ENCODE data around the gene CHST11. TPM values are rescaled to one million over a fixed set of nuclear protein-coding genes. Genes with fewer than 3 reads are reported as not detected.

The CHST11 gene
- total and polyA plus RNA-seq, 10 of the 15 experiments (the other 5 are each of a cell fraction or from before 2014, with no cell fraction given): 1.9 to 38.1 (median 17.2) TPM

GRCh38 chr12:104684884-104685283 is 228.1 kb downstream of the CHST11 start:
- TF ChIP-seq HCFC1 (IDR thresholded peaks at IDR 0.05; ENCODE audit: low read length): no peak

GRCh38 chr12:104685366-104685765 is 228.6 kb downstream of the CHST11 start:
- H3K9me3 ChIP-seq (replicated peaks; ENCODE audit: control insufficient read depth, insufficient read depth, low read length): no peaks in the 10 kb centered on the region; the same call in 1 of the 3 replicates
- H3K27me3 ChIP-seq (replicated peaks in 1 of 2; ENCODE audit: control insufficient read depth in 2 of 2, insufficient read depth in 2 of 2, low read length in 1 of 2): no peaks in the 10 kb centered on the region
- no peaks in the 10 kb centered on the region for H3K36me3 ChIP-seq (ENCODE audit: control insufficient read depth in 2 of 2, insufficient read depth in 2 of 2, low read length in 1 of 2)
- FAIRE-seq: no peak
- peaks cover 26% of the 10 kb centered on the region for H3K79me2 ChIP-seq (ENCODE audit: control insufficient read depth, insufficient read depth, low read length)
- TF ChIP-seq CUX1 (IDR thresholded peaks at IDR 0.05; ENCODE audit: insufficient replicate concordance, low read depth, low read length) (no peak), TCF12 (IDR thresholded peaks at IDR 0.05; ENCODE audit: low read depth, low read length) (no peak), HDAC2 (IDR thresholded peaks at IDR 0.05) (no peak), EED (IDR thresholded peaks at IDR 0.05; ENCODE audit: low read depth) (no peak), RELB (IDR thresholded peaks at IDR 0.05; ENCODE audit: low read depth) (no peak), PAX5 (IDR thresholded peaks at IDR 0.05; ENCODE audit: borderline replicate concordance, low read depth, low read length) (no peak), STAT3 (IDR thresholded peaks at IDR 0.05; ENCODE audit: low read depth, low read length) (no peak), DPF2 (IDR thresholded peaks at IDR 0.05) (no peak), SREBF2 (IDR thresholded peaks at IDR 0.05; ENCODE audit: low read length) (no peak)
- ChIA-PET CTCF (interaction anchor here (1.6 to 1.9 kb wide), 2 partner anchors 11 to 13 kb away, joined by 4 to 5 read pairs; no protein-coding TSS in a partner anchor), POLR2A (interaction anchor here (0.9 kb wide), 1 partner anchor 9 kb away, joined by 4 read pairs; no protein-coding TSS in a partner anchor), SMC1A (ENCODE audit: uncharacterized antibody, unreplicated experiment) (interaction anchor here (0.7 to 8.7 kb wide), 6 partner anchors 8 to 303 kb away, joined by 3 to 47 read pairs (median 5); no protein-coding TSS in a partner anchor), RAD21 (ENCODE audit: unreplicated experiment) (interaction anchor here (0.8 kb wide), 1 partner anchor 303 kb away, joined by 3 read pairs; no protein-coding TSS in a partner anchor)
- DNase-seq (ENCODE audit: low read depth, low spot score): no peak
- no peak for ATAC-seq
- H4K20me1 ChIP-seq (ENCODE audit: control insufficient read depth, insufficient read depth): no peaks in the 10 kb centered on the region
- H3K4me2 ChIP-seq (ENCODE audit: control insufficient read depth, insufficient read depth): no peak overlapping the region
- H3K9ac ChIP-seq (ENCODE audit: control insufficient read depth, insufficient read depth, low read length): no peak overlapping the region
- H3K27ac ChIP-seq (ENCODE audit: control insufficient read depth, insufficient read depth): no peak overlapping the region
- H2AFZ ChIP-seq (ENCODE audit: control insufficient read depth, low read depth, low read length): no peak overlapping the region
- H3K4me3 ChIP-seq: no peak overlapping the region
- H3K4me1 ChIP-seq (ENCODE audit: control insufficient read depth, insufficient read depth, low read length): peaks cover 41% of the 10 kb centered on the region
- intact Hi-C loops (cut with micrococcal nuclease; ENCODE audit: unreplicated experiment): loop anchor here (10.0 kb wide), 1 partner anchor 269 kb away; the partner anchor contains the start of gene SLC41A2
- in situ Hi-C loops (cut with MboI): no loop called here
- BruUV-seq (replicated peaks): no TSS peak
- WGBS (ENCODE audit: insufficient coverage, insufficient replicate concordance, low lambda C conversion rate, missing lambda C conversion rate): 95% methylated on average over 2 of the region's 2 CpGs

More at GRCh38 chr12:104684884-104685283, 228.1 kb downstream of the CHST11 start:
- Histone ChIP-seq H3K4me2 (ENCODE audit: control insufficient read depth, insufficient read depth) (no peak overlapping the region), H3K9me3 (replicated peaks; ENCODE audit: control insufficient read depth, insufficient read depth, low read length) (no peaks in the 10 kb centered on the region; the same call in 1 of the 3 replicates), H3K4me1 (ENCODE audit: control insufficient read depth, insufficient read depth, low read length) (peaks cover 45% of the 10 kb centered on the region), H3K9ac (ENCODE audit: control insufficient read depth, insufficient read depth, low read length) (no peak overlapping the region), H2AFZ (ENCODE audit: control insufficient read depth, low read depth, low read length) (no peak overlapping the region), H3K36me3 (ENCODE audit: control insufficient read depth in 2 of 2, insufficient read depth in 2 of 2, low read length in 1 of 2) (no peaks in the 10 kb centered on the region), H4K20me1 (ENCODE audit: control insufficient read depth, insufficient read depth) (no peaks in the 10 kb centered on the region), H3K4me3 (no peak overlapping the region), H3K27ac (ENCODE audit: control insufficient read depth, insufficient read depth) (no peak overlapping the region), H3K79me2 (ENCODE audit: control insufficient read depth, insufficient read depth, low read length) (peaks cover 28% of the 10 kb centered on the region), H3K27me3 (replicated peaks in 1 of 2; ENCODE audit: control insufficient read depth in 2 of 2, insufficient read depth in 2 of 2, low read length in 1 of 2) (no peaks in the 10 kb centered on the region)
- intact Hi-C loops (cut with micrococcal nuclease; ENCODE audit: unreplicated experiment): loop anchor here (10.0 kb wide), 1 partner anchor 270 kb away; the partner anchor contains the start of gene SLC41A2
- ChIA-PET CTCF (interaction anchor here (0.9 to 1.9 kb wide), 3 partner anchors 9 to 13 kb away, joined by 3 to 4 read pairs (median 3); no protein-coding TSS in a partner anchor), SMC1A (ENCODE audit: uncharacterized antibody, unreplicated experiment) (interaction anchor here (0.7 to 8.7 kb wide), 7 partner anchors 8 to 303 kb away, joined by 3 to 47 read pairs (median 5); no protein-coding TSS in a partner anchor), RAD21 (ENCODE audit: unreplicated experiment) (interaction anchor here (2.5 kb wide), 1 partner anchor 10 kb away, joined by 11 read pairs; no protein-coding TSS in a partner anchor), POLR2A (interaction anchor here (0.9 kb wide), 1 partner anchor 10 kb away, joined by 4 read pairs; no protein-coding TSS in a partner anchor)
- WGBS (ENCODE audit: insufficient coverage, insufficient replicate concordance, low lambda C conversion rate, missing lambda C conversion rate): 90% methylated on average over 1 of the region's 1 CpG
- BruUV-seq (replicated peaks): no TSS peak
- DNase-seq (ENCODE audit: low read depth, low spot score) (no peak), FAIRE-seq (no peak), ATAC-seq (no peak)
- in situ Hi-C loops (cut with MboI): loop anchor here (5.0 kb wide), 1 partner anchor 367 kb away; no protein-coding TSS in a partner anchor
